ENCODE measurements around the gene DNAH14. TPM values are rescaled to one million over a fixed set of nuclear protein-coding genes. Genes with fewer than 3 reads are reported as not detected.
"Not testable (repeated sequence)": the region's sequence is repeated elsewhere in the genome, so short reads cannot be mapped to it uniquely, and the experiment has no call there.

DNAH14 gene
- total RNA-seq, 1 experiment from 2014 or later, result 30.9 TPM

- in situ Hi-C loops (cut with HindIII; ENCODE audit: low pct_unique_long_range_greater_than_20kb, low sequenced_read_pairs), result no loop called here
Observed at GRCh38 chr1:224959656-224960055, 30.2 kb downstream of the DNAH14 start.

GRCh38 chr1:224980181-224980580 lies 50.7 kb downstream of the DNAH14 start:
- in situ Hi-C loops (cut with HindIII; ENCODE audit: low pct_unique_long_range_greater_than_20kb, low sequenced_read_pairs), result no loop called here
- DNase-seq (ENCODE audit: low read depth), result no peak

More at GRCh38 chr1:224959656-224960055, 30.2 kb downstream of the DNAH14 start:
- DNase-seq (ENCODE audit: low read depth), result no peak

GRCh38 chr1:224981922-224982354 lies 52.5 kb downstream of the DNAH14 start:
- in situ Hi-C loops (cut with HindIII; ENCODE audit: low pct_unique_long_range_greater_than_20kb, low sequenced_read_pairs); DNase-seq (ENCODE audit: low read depth): not testable (repeated sequence)

GRCh38 chr1:224988042-224988441 lies 58.6 kb downstream of the DNAH14 start:
- DNase-seq (ENCODE audit: low read depth), result no peak
- in situ Hi-C loops (cut with HindIII; ENCODE audit: low pct_unique_long_range_greater_than_20kb, low sequenced_read_pairs), result no loop called here

GRCh38 chr1:224989615-224990014 lies 60.1 kb downstream of the DNAH14 start:
- in situ Hi-C loops (cut with HindIII; ENCODE audit: low pct_unique_long_range_greater_than_20kb, low sequenced_read_pairs), result no loop called here
- DNase-seq (ENCODE audit: low read depth), result no peak

GRCh38 chr1:224991550-224991949 lies 62.1 kb downstream of the DNAH14 start:
- in situ Hi-C loops (cut with HindIII; ENCODE audit: low pct_unique_long_range_greater_than_20kb, low sequenced_read_pairs); DNase-seq (ENCODE audit: low read depth): not testable (repeated sequence)

GRCh38 chr1:224995602-224996001 lies 66.1 kb downstream of the DNAH14 start:
- in situ Hi-C loops (cut with HindIII; ENCODE audit: low pct_unique_long_range_greater_than_20kb, low sequenced_read_pairs), result no loop called here
- no peak for DNase-seq (ENCODE audit: low read depth)

- DNase-seq (ENCODE audit: low read depth), result no peak
- in situ Hi-C loops (cut with HindIII; ENCODE audit: low pct_unique_long_range_greater_than_20kb, low sequenced_read_pairs), result no loop called here
Observed at GRCh38 chr1:224996266-224996665, 66.8 kb downstream of the DNAH14 start.

- in situ Hi-C loops (cut with HindIII; ENCODE audit: low pct_unique_long_range_greater_than_20kb, low sequenced_read_pairs), result no loop called here
- DNase-seq (ENCODE audit: low read depth), result no peak
Observed at GRCh38 chr1:224998185-224998584, 68.7 kb downstream of the DNAH14 start.

- in situ Hi-C loops (cut with HindIII; ENCODE audit: low pct_unique_long_range_greater_than_20kb, low sequenced_read_pairs), result no loop called here
- no peak for DNase-seq (ENCODE audit: low read depth)
Observed at GRCh38 chr1:225004396-225004795, 74.9 kb downstream of the DNAH14 start.

GRCh38 chr1:225006352-225006751 lies 76.9 kb downstream of the DNAH14 start:
- DNase-seq (ENCODE audit: low read depth); in situ Hi-C loops (cut with HindIII; ENCODE audit: low pct_unique_long_range_greater_than_20kb, low sequenced_read_pairs): not testable (repeated sequence)

- DNase-seq (ENCODE audit: low read depth); in situ Hi-C loops (cut with HindIII; ENCODE audit: low pct_unique_long_range_greater_than_20kb, low sequenced_read_pairs): not testable (repeated sequence)
Observed at GRCh38 chr1:225008050-225008449, 78.6 kb downstream of the DNAH14 start.

GRCh38 chr1:225021037-225021436 lies 91.6 kb downstream of the DNAH14 start:
- in situ Hi-C loops (cut with HindIII; ENCODE audit: low pct_unique_long_range_greater_than_20kb, low sequenced_read_pairs), result no loop called here

GRCh38 chr1:225026701-225027100 lies 97.2 kb downstream of the DNAH14 start:
- DNase-seq (ENCODE audit: low read depth), result no peak
- in situ Hi-C loops (cut with HindIII; ENCODE audit: low pct_unique_long_range_greater_than_20kb, low sequenced_read_pairs), result no loop called here

More at GRCh38 chr1:225021037-225021436, 91.6 kb downstream of the DNAH14 start:
- DNase-seq (ENCODE audit: low read depth), result no peak

- in situ Hi-C loops (cut with HindIII; ENCODE audit: low pct_unique_long_range_greater_than_20kb, low sequenced_read_pairs); DNase-seq (ENCODE audit: low read depth): not testable (repeated sequence)
Observed at GRCh38 chr1:225036441-225036840, 107.0 kb downstream of the DNAH14 start.

GRCh38 chr1:225042263-225042662 lies 112.8 kb downstream of the DNAH14 start:
- DNase-seq (ENCODE audit: low read depth), result no peak
- in situ Hi-C loops (cut with HindIII; ENCODE audit: low pct_unique_long_range_greater_than_20kb, low sequenced_read_pairs), result no loop called here

- DNase-seq (ENCODE audit: low read depth), result no peak
- in situ Hi-C loops (cut with HindIII; ENCODE audit: low pct_unique_long_range_greater_than_20kb, low sequenced_read_pairs), result no loop called here
Observed at GRCh38 chr1:225044258-225044657, 114.8 kb downstream of the DNAH14 start.

GRCh38 chr1:225049594-225049993 lies 120.1 kb downstream of the DNAH14 start:
- in situ Hi-C loops (cut with HindIII; ENCODE audit: low pct_unique_long_range_greater_than_20kb, low sequenced_read_pairs), result no loop called here
- DNase-seq (ENCODE audit: low read depth), result no peak

GRCh38 chr1:225063722-225064121 lies 134.2 kb downstream of the DNAH14 start:
- in situ Hi-C loops (cut with HindIII; ENCODE audit: low pct_unique_long_range_greater_than_20kb, low sequenced_read_pairs), result no loop called here
- DNase-seq (ENCODE audit: low read depth), result no peak

GRCh38 chr1:225070972-225071371 lies 141.5 kb downstream of the DNAH14 start:
- in situ Hi-C loops (cut with HindIII; ENCODE audit: low pct_unique_long_range_greater_than_20kb, low sequenced_read_pairs), result no loop called here

GRCh38 chr1:225097175-225097574 lies 167.7 kb downstream of the DNAH14 start:
- no peak for DNase-seq (ENCODE audit: low read depth)
- in situ Hi-C loops (cut with HindIII; ENCODE audit: low pct_unique_long_range_greater_than_20kb, low sequenced_read_pairs), result no loop called here

More at GRCh38 chr1:225070972-225071371, 141.5 kb downstream of the DNAH14 start:
- DNase-seq (ENCODE audit: low read depth), result no peak

Data from Caki2 (cell line).